ENCODE data around the gene KSR2. TPM values are rescaled to one million over a fixed set of nuclear protein-coding genes. Genes with fewer than 3 reads are reported as not detected.

The KSR2 gene
- total RNA-seq, 1 donor from 2014 or later: 0.69 TPM

DNA sequence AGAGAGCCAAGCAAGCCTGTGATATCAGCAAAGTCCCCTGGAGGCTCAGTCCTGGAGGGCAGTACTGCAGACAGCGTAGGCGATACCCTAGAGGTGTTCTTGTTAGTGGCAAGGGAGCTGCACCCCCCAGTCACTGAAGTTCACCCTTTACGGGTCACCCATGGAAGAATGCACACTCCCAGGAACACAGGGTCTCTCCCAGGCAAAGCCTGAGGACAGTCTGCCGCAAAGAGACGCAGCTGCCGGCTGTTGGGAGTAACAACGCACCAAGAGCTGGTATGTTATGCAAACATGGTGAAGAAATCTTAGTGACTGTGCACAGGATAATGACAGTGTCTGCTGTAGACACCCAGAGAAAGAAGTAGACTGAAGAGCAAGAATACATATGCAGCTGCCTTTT is 563.9 kb downstream of the KSR2 start:
- TF ChIP-seq, protein P1, sequence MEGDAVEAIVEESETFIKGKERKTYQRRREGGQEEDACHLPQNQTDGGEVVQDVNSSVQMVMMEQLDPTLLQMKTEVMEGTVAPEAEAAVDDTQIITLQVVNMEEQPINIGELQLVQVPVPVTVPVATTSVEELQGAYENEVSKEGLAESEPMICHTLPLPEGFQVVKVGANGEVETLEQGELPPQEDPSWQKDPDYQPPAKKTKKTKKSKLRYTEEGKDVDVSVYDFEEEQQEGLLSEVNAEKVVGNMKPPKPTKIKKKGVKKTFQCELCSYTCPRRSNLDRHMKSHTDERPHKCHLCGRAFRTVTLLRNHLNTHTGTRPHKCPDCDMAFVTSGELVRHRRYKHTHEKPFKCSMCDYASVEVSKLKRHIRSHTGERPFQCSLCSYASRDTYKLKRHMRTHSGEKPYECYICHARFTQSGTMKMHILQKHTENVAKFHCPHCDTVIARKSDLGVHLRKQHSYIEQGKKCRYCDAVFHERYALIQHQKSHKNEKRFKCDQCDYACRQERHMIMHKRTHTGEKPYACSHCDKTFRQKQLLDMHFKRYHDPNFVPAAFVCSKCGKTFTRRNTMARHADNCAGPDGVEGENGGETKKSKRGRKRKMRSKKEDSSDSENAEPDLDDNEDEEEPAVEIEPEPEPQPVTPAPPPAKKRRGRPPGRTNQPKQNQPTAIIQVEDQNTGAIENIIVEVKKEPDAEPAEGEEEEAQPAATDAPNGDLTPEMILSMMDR (IDR thresholded peaks at IDR 0.05; ENCODE audit: unreplicated experiment): no peak
- peaks cover 3% of the 10 kb centered on the region for H3K9me3 Mint-ChIP-seq
- no peaks in the 10 kb centered on the region for H3K36me3 Mint-ChIP-seq
- peaks cover 32% of the 10 kb centered on the region for H3K27me3 Mint-ChIP-seq (ENCODE audit: low read depth)
- peaks cover 9% of the 10 kb centered on the region for H3K4me1 Mint-ChIP-seq
- no peak overlapping the region for H3K4me3 Mint-ChIP-seq
- no peak for DNase-seq (ENCODE audit: low spot score in 2 of 2, unreplicated experiment in 2 of 2)
- H3K27ac Mint-ChIP-seq: no peak overlapping the region

GRCh38 chr12:117404203-117404853 is 564.5 kb downstream of the KSR2 start:
- H3K4me3 Mint-ChIP-seq: no peak overlapping the region
- H3K9me3 Mint-ChIP-seq: peaks cover 8% of the 10 kb centered on the region
- H3K4me1 Mint-ChIP-seq: peaks cover 9% of the 10 kb centered on the region
- peaks cover 32% of the 10 kb centered on the region for H3K27me3 Mint-ChIP-seq (ENCODE audit: low read depth)
- TF ChIP-seq, protein P1 (IDR thresholded peaks at IDR 0.05; ENCODE audit: unreplicated experiment): no peak
- H3K27ac Mint-ChIP-seq: no peak overlapping the region
- no peak for DNase-seq (ENCODE audit: low spot score in 2 of 2, unreplicated experiment in 2 of 2)
- no peaks in the 10 kb centered on the region for H3K36me3 Mint-ChIP-seq

DNA sequence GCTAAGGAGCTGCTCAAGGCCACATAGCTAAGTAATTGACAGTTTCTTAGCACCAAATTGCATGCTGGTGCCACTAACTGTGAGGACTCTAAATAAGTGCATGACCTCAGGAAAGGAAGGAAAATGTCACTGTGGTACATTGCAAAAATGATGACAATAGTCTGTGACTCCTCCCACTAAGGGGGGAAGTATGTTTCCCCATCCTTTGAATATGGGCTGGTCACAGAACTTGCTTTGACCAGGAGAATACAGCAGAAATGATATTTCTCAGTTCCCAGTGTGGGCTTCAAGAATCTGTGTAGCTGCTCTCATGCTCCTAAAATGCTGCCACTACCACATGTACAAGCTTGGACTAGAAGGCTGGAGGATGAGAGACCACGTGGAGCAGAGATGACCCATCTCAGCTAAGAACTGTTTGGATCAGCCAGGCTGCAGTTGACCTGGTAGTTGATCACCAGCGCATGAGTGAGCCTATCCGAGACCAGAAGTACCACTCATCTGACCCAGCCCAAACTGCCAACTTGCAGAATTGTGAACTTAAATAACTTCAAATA is 565.1 kb downstream of the KSR2 start:
- Mint-ChIP-seq H3K9me3 (peaks cover 13% of the 10 kb centered on the region), H3K27me3 (ENCODE audit: low read depth) (peaks cover 35% of the 10 kb centered on the region), H3K27ac (no peak overlapping the region), H3K4me3 (no peak overlapping the region), H3K4me1 (peaks cover 9% of the 10 kb centered on the region), H3K36me3 (no peaks in the 10 kb centered on the region)
- TF ChIP-seq, protein P1 (IDR thresholded peaks at IDR 0.05; ENCODE audit: unreplicated experiment): no peak
- DNase-seq (ENCODE audit: low spot score in 2 of 2, unreplicated experiment in 2 of 2): no peak

Other genes with a start within 250 kb of the KSR2 start
- gene RFC5, start 47.7 kb upstream of the KSR2 start, total RNA-seq: 20.1 to 22.8 TPM (median 21.9 TPM) in 3 replicates
- gene WSB2, start 92.2 kb upstream of the KSR2 start, total RNA-seq: 31.9 to 38.2 TPM (median 37.1 TPM) in 3 replicates
- 18.4 to 23.1 TPM (median 22.0 TPM) in 3 replicates for gene VSIG10, start 135.0 kb upstream of the KSR2 start, total RNA-seq
- gene PEBP1, start 167.1 kb upstream of the KSR2 start, total RNA-seq: 154 to 166 TPM (median 156 TPM) in 3 replicates